LoVo (cell line): ENCODE data around the gene SMARCA4.
"Not testable (repeated sequence)": the region's sequence is repeated elsewhere in the genome, so short reads cannot be mapped to it uniquely, and the experiment has no call there.

ENCODE experiments used
- DNase-seq: peaks from one replicate; pipeline ENCODE4 v3.0.0-alpha.2; 2016; ENCODE audit warnings: low spot score

Gene SMARCA4

GRCh38 chr19:11069561-11069960 lies 108.7 kb downstream of the SMARCA4 start:
- no peak for DNase-seq

- DNase-seq: no peak
Observed at GRCh38 chr19:11070123-11070522, 109.3 kb downstream of the SMARCA4 start.

GRCh38 chr19:11073568-11073967 lies 112.7 kb downstream of the SMARCA4 start:
- no peak for DNase-seq

- not testable (repeated sequence) for DNase-seq
Observed at GRCh38 chr19:11076792-11077191, 116.0 kb downstream of the SMARCA4 start.

GRCh38 chr19:11078893-11079292 lies 118.1 kb downstream of the SMARCA4 start:
- no peak for DNase-seq

GRCh38 chr19:11079999-11080398 lies 119.2 kb downstream of the SMARCA4 start:
- DNase-seq: no peak

GRCh38 chr19:11087870-11088505 lies 127.2 kb downstream of the SMARCA4 start:
- DNase-seq: no peak

- DNase-seq: no peak
Observed at GRCh38 chr19:11088506-11089253, 127.8 kb downstream of the SMARCA4 start.

GRCh38 chr19:11089254-11090013 lies 128.6 kb downstream of the SMARCA4 start, which contains the start of gene LDLR:
Gene LDLR, plus strand, starts transcription at chr19:11089463. Its CDS starts 86 bp downstream, at chr19:11089549.
- peak; percentile 93 for DNase-seq

GRCh38 chr19:11090014-11090263 lies 129.1 kb downstream of the SMARCA4 start:
- not testable (repeated sequence) for DNase-seq

- peak; percentile 98 for DNase-seq
Observed at GRCh38 chr19:11090264-11090996, 129.6 kb downstream of the SMARCA4 start.

- DNase-seq: peak; percentile 14
Observed at GRCh38 chr19:11090997-11091702, 130.3 kb downstream of the SMARCA4 start.

- DNase-seq: peak; percentile 94
Observed at GRCh38 chr19:11091703-11092153, 130.9 kb downstream of the SMARCA4 start.

- peak; percentile 72 for DNase-seq
Observed at GRCh38 chr19:11092181-11092538, 131.3 kb downstream of the SMARCA4 start.

GRCh38 chr19:11093689-11094238 lies 132.9 kb downstream of the SMARCA4 start:
- no peak for DNase-seq

- DNase-seq: no peak
Observed at GRCh38 chr19:11094520-11094894, 133.7 kb downstream of the SMARCA4 start.

GRCh38 chr19:11096210-11096841 lies 135.5 kb downstream of the SMARCA4 start:
- no peak for DNase-seq

- DNase-seq: not testable (repeated sequence)
Observed at GRCh38 chr19:11097367-11097766, 136.5 kb downstream of the SMARCA4 start.

- no peak for DNase-seq
Observed at GRCh38 chr19:11098327-11098726, 137.5 kb downstream of the SMARCA4 start.

GRCh38 chr19:11098861-11099260 lies 138.0 kb downstream of the SMARCA4 start:
- DNase-seq: no peak

GRCh38 chr19:11100049-11100448 lies 139.2 kb downstream of the SMARCA4 start:
- no peak for DNase-seq
